ENCODE results near the gene GGA3.

GGA3 gene

GRCh38 chr17:75270966-75271232, 9.5 kb upstream of the GGA3 start, which contains the start of gene MIF4GD:
Gene MIF4GD (minus strand): TSS chr17:75271231. CDS start chr17:75270195, 1,036 bp downstream.
- no peak for TF ChIP-seq CTCF (IDR thresholded peaks at IDR 0.05)
- no peak for TF ChIP-seq ZFX (IDR thresholded peaks at IDR 0.05; ENCODE audit: borderline replicate concordance)

GRCh38 chr17:75270218-75270965, 9.0 kb upstream of the GGA3 start:
- TF ChIP-seq ZFX (IDR thresholded peaks at IDR 0.05; ENCODE audit: borderline replicate concordance) (no peak), CTCF (IDR thresholded peaks at IDR 0.05) (no peak)
- peak overlapping the region; percentile 92 for H3K27ac ChIP-seq

More at GRCh38 chr17:75270966-75271232, 9.5 kb upstream of the GGA3 start, which contains the start of gene MIF4GD:
- peak within 1 kb of the TSS; percentile 92 for H3K27ac ChIP-seq

- peak overlapping the region; percentile 92 for H3K27ac ChIP-seq
These were observed 8.4 kb upstream of the GGA3 start for GRCh38 chr17:75269844-75270217.

GRCh38 chr17:75267411-75268232, 6.2 kb upstream of the GGA3 start:
- no peak for TF ChIP-seq ZFX (IDR thresholded peaks at IDR 0.05; ENCODE audit: borderline replicate concordance)
- TF ChIP-seq CTCF (IDR thresholded peaks at IDR 0.05): peak; percentile 23; the same call in 1 of the 2 replicates
- peak overlapping the region; percentile 18; the same call in 1 of the 2 replicates for H3K27ac ChIP-seq

More at GRCh38 chr17:75269844-75270217, 8.4 kb upstream of the GGA3 start:
- TF ChIP-seq ZFX (IDR thresholded peaks at IDR 0.05; ENCODE audit: borderline replicate concordance) (no peak), CTCF (IDR thresholded peaks at IDR 0.05) (no peak)

- H3K27ac ChIP-seq: peak overlapping the region; percentile 18; the same call in 1 of the 2 replicates
- TF ChIP-seq CTCF (IDR thresholded peaks at IDR 0.05) (no peak), ZFX (IDR thresholded peaks at IDR 0.05; ENCODE audit: borderline replicate concordance) (no peak)
These were observed 5.7 kb upstream of the GGA3 start for GRCh38 chr17:75267153-75267410.

GRCh38 chr17:75266316-75267152, 5.1 kb upstream of the GGA3 start:
- H3K27ac ChIP-seq: peak overlapping the region; percentile 18; the same call in 1 of the 2 replicates
- TF ChIP-seq CTCF (IDR thresholded peaks at IDR 0.05) (no peak), ZFX (IDR thresholded peaks at IDR 0.05; ENCODE audit: borderline replicate concordance) (no peak)
